Erythroblast (primary cell): ENCODE data around the gene RAB11FIP4.

ENCODE experiments used
- GATA1 ChIP-seq: IDR thresholded peaks from 2 replicates; pipeline ENCODE4 v1.6.1; 2011; ENCODE audit warnings: low read depth, mild to moderate bottlenecking, control low read depth, low read length, moderate library complexity
- POLR2A ChIP-seq: IDR thresholded peaks from 2 replicates; pipeline ENCODE4 v1.6.1; 2011; ENCODE audit warnings: mild to moderate bottlenecking, low read length

DNA sequence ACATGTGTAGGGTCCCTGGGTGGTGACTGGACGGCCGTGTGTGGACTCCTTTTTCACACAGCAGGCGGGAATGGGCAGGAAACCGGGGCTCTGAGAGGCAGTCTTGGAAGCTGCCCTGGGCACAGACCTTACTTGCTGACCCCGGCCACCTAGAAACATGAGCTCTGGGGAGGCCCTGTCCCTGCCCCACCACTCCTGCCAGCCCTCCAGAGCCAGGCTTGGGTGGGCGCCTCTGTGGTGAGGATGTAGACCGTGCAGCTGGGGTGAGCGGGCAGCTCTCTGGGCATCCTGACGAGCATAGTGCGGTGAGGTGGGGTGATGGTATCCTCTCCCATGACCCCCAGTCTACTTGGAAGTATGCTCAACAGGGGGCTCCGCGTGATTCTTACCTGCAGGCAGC lies 121.3 kb downstream of the RAB11FIP4 start:
- TF ChIP-seq POLR2A = no peak
- no peak for TF ChIP-seq GATA1
